ENCODE results near the gene TGFBR2.

Gene TGFBR2

DNA sequence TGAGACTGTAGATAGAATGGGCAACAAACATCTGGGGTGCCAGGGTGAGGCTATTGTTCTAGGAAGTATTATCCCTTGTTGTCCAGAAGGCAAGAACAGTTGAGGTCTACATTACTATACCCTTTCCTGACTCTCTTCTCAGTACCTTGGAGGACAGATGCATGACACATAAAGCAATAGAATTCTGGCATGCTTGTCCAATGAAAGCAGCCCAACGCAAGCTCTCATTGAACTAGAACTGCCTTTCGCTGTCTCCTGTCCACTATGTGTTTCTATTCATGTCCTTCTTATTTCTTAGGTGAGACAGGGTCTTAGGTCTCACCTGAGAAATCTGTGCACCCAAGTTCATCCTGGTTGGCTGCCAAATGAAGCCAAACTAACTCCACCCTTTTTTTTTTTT, 68.6 kb downstream of the TGFBR2 start:
- Histone ChIP-seq H3K27me3 (ENCODE audit: insufficient read depth, low read length) (no peaks in the 10 kb centered on the region), H3K9me3 (ENCODE audit: low read length) (peaks cover 5% of the 10 kb centered on the region), H3K4me3 (ENCODE audit: low read length) (no peak overlapping the region), H3K36me3 (ENCODE audit: insufficient read depth, low read length) (no peaks in the 10 kb centered on the region), H2AFZ (ENCODE audit: low read depth, low read length) (no peak overlapping the region), H3K4me1 (ENCODE audit: insufficient read depth, low read length) (no peaks in the 10 kb centered on the region)

DNA sequence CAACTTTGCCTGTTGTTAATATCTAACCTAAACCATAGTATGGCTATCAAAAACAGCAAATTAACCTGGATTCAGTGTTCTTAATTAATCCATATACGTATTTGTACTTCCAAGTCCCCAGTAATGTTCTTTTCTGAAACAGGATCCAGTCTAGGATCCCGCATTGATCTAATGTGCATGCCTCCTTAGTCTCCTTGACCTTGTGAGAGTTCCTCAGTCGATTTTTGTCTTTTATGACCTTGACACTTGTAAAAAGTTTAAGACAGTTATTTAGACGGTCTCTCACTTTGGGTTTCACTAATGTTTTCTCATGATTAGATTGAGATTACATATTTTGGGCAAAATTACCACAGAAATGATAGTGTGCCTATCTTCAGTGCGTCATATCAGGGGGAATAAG, 69.4 kb downstream of the TGFBR2 start:
- no peaks in the 10 kb centered on the region for H3K27me3 ChIP-seq (ENCODE audit: insufficient read depth, low read length)
- H2AFZ ChIP-seq (ENCODE audit: low read depth, low read length): no peak overlapping the region
- no peaks in the 10 kb centered on the region for H3K36me3 ChIP-seq (ENCODE audit: insufficient read depth, low read length)
- H3K4me3 ChIP-seq (ENCODE audit: low read length): no peak overlapping the region
- peaks cover 5% of the 10 kb centered on the region for H3K9me3 ChIP-seq (ENCODE audit: low read length)
- no peaks in the 10 kb centered on the region for H3K4me1 ChIP-seq (ENCODE audit: insufficient read depth, low read length)

DNA sequence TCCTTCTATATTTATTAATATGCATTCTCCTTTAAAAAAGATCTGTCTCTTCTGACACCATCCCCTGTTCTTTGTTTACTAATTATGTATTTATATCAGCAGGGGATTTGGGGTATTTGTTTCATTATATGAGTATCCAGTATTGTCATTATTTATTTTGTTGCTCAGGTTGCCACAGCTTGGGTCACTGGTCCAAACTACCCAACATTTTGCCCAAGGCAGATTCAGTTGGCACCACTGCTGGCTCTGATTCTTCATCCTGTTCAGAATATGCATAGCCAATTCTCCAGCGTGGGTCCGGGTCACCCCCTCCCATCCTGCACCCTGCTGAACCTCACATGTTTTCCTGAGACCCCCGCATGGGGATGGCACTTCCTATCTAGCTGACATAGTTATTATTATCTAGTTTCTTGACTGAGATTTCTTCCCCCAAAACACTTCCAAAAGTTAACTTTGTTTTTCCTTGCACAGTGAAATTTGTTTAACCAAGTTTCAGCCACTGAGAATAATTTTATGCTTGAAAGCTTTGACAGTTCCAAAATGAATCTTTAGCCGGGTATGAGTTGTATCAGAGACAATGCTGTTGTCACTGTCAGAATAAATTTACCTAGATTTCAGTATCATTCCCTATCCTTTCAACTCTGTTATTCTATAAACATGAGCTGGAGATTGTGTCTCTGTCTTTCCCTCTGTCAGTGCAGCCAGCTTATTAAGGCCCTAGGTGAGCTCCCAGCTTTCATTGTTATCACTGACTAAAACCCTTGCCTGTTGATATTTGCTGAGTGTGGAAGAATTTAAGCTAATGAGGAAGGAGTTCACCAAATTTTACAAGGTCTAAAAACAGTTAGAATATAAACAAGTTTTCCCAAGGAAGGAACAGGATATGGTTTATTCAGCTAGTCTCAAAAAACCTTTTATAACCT, 70.3 kb downstream of the TGFBR2 start:
- Histone ChIP-seq H2AFZ (ENCODE audit: low read depth, low read length) (no peak overlapping the region), H3K36me3 (ENCODE audit: insufficient read depth, low read length) (no peaks in the 10 kb centered on the region), H3K4me3 (ENCODE audit: low read length) (no peak overlapping the region)

DNA sequence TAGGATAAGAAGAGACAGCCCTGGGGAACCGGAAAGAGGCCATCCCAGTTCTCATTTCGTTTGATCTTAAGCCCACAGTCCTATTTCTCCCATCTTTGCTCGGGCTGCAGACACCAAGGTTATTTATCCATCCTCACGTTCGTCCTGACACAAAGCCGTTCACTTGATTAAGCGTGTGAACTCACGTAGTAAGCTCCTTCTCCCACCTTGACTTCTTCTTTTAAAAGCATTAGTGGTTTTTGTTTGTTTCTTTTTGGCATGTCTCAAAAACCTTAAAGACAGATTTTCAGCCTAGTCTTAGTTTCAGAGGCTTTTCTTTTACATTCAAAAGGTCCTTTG, 70.9 kb downstream of the TGFBR2 start:
- Histone ChIP-seq H3K4me1 (ENCODE audit: insufficient read depth, low read length) (no peaks in the 10 kb centered on the region), H3K36me3 (ENCODE audit: insufficient read depth, low read length) (no peaks in the 10 kb centered on the region)

More for the DNA sequence above, 70.3 kb downstream of the TGFBR2 start:
- no peaks in the 10 kb centered on the region for H3K27me3 ChIP-seq (ENCODE audit: insufficient read depth, low read length)
- H3K4me1 ChIP-seq (ENCODE audit: insufficient read depth, low read length): no peaks in the 10 kb centered on the region
- H3K9me3 ChIP-seq (ENCODE audit: low read length): peaks cover 2% of the 10 kb centered on the region

DNA sequence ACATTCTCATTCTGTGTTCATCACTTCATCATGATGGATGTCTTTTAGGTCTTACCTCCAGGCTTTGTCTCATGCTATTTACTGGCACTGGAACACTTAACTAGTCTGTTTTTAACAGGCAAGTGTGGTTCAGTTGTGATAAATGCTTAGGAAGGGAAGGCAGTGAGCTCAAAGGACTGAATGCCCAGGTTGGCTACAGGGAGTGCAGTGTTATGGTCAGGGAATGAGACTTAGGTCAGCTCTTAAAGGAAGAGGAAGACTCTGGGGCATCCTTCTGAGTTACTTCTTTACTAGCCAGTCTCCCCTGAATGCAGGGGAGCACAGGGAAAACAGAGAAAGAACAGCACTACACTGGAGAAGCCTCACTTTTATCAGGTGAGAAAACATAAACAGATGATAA, 72.6 kb downstream of the TGFBR2 start:
- Histone ChIP-seq H2AFZ (ENCODE audit: low read depth, low read length) (no peak overlapping the region), H3K9me3 (ENCODE audit: low read length) (no peaks in the 10 kb centered on the region), H3K4me1 (ENCODE audit: insufficient read depth, low read length) (no peaks in the 10 kb centered on the region), H3K4me3 (ENCODE audit: low read length) (no peak overlapping the region), H3K36me3 (ENCODE audit: insufficient read depth, low read length) (no peaks in the 10 kb centered on the region), H3K27me3 (ENCODE audit: insufficient read depth, low read length) (no peaks in the 10 kb centered on the region)

More for the DNA sequence above, 70.9 kb downstream of the TGFBR2 start:
- H2AFZ ChIP-seq (ENCODE audit: low read depth, low read length): no peak overlapping the region
- no peaks in the 10 kb centered on the region for H3K27me3 ChIP-seq (ENCODE audit: insufficient read depth, low read length)
- no peak overlapping the region for H3K4me3 ChIP-seq (ENCODE audit: low read length)
- no peaks in the 10 kb centered on the region for H3K9me3 ChIP-seq (ENCODE audit: low read length)

DNA sequence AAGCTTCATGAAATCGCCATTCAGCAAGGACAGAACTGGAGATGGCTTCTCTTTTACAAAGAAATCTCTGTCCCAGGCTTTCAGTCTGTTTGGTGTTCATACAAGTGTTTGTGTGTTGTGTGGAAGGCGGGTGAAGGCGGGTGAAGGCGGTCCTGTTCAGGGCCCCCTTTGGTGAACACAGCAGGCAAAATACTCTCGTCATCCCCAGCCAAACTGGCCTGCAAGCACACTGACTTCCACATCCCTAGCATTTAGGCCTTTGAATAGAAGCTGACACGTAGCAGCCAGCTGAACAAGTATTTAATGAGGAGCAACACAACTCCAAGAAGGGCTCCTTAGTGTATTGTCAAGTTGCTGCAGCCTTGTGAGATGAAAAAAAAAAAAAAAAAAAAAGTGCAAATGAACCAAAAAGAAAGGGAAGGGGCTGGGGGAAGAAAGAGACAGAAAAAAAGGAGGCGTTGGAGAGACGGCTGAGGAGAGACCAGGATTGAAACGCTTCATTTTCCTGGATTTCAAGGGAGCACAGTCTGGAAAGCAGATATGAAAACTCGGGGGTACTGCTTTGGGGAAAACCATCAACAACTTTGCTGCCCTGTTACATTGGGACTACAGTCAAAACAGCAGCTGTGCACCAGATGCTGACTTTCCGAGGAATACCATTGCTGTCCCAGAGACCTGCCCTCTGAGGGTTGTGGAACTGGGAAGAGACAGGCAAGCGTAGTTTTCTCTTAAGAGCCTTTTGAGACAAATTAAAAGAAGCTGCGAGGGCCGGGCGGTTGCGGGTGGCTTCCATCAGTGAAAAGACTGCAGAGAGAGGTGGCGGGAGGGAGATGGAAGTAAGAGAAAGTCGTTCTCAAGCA, 74.6 kb downstream of the TGFBR2 start:
- Histone ChIP-seq H3K4me3 (ENCODE audit: low read length) (no peak overlapping the region), H3K9me3 (ENCODE audit: low read length) (no peaks in the 10 kb centered on the region), H3K27me3 (ENCODE audit: insufficient read depth, low read length) (no peaks in the 10 kb centered on the region), H2AFZ (ENCODE audit: low read depth, low read length) (no peak overlapping the region), H3K4me1 (ENCODE audit: insufficient read depth, low read length) (no peaks in the 10 kb centered on the region), H3K36me3 (ENCODE audit: insufficient read depth, low read length) (no peaks in the 10 kb centered on the region)

DNA sequence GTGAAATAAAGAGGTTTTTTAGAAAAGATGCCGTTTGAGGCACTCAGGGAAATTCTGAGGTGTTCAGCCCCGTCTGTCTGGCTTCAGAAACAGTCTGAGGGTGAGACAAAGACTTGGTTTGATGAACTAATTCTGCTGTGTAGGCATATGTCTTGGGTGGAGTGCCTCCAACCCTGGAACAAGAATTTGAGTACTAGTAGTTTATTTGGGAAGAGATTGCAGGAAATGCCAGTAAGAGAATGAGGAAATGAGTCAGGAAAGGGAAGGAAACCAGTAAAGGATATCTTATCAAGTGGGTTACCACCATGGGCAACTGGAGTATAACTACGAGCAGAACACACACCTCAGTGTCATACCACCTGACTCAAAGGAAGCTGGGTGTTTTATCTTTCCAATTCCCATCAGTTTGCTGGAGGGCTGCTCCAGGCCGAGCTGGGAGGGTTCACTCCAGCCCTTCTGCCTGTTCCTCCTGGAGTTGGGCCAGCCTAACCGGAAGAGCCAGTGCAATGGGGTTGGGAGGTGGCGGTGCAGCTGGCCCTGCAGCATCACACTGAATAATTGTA, 75.3 kb downstream of the TGFBR2 start:
- no peaks in the 10 kb centered on the region for H3K27me3 ChIP-seq (ENCODE audit: insufficient read depth, low read length)
- H2AFZ ChIP-seq (ENCODE audit: low read depth, low read length): no peak overlapping the region
- no peaks in the 10 kb centered on the region for H3K4me1 ChIP-seq (ENCODE audit: insufficient read depth, low read length)
- no peaks in the 10 kb centered on the region for H3K9me3 ChIP-seq (ENCODE audit: low read length)
- H3K4me3 ChIP-seq (ENCODE audit: low read length): no peak overlapping the region
- H3K36me3 ChIP-seq (ENCODE audit: insufficient read depth, low read length): no peaks in the 10 kb centered on the region

DNA sequence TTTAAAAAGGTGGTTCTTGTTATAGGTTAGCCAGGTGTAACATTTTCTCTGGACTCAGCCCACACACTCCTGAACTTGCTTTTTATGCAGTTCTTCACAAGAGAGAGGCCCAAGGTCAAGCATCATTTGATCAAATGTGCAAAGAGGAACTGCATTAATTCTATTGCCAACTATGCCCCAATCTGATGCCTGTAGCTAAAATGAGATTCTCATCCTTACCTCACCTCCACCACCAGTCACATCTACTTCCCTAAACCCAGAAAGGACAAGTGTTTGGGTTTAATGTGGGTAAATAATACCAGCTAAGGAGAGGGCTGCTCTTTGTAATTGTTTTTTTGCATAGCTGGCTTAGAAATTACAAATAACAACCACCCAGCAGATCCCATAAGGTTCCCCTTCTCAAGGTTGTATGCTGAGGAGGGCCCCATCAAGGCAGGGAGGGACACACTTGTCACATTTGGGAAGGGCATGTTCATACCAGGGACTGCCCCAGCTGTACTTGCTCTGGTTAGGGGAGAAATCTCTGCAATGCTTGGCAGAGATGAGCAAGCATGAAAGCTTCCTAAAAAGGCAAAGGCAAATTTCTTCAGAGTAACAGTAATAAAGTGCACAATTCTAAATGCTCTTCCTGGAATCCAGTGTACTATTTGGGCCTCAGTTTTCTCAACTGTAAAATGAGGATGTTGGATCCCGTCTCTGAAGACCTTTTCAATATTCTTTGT, 76.2 kb downstream of the TGFBR2 start:
- Histone ChIP-seq H3K27me3 (ENCODE audit: insufficient read depth, low read length) (no peaks in the 10 kb centered on the region), H3K36me3 (ENCODE audit: insufficient read depth, low read length) (no peaks in the 10 kb centered on the region), H3K4me3 (ENCODE audit: low read length) (no peak overlapping the region), H3K9me3 (ENCODE audit: low read length) (no peaks in the 10 kb centered on the region), H3K4me1 (ENCODE audit: insufficient read depth, low read length) (no peaks in the 10 kb centered on the region), H2AFZ (ENCODE audit: low read depth, low read length) (no peak overlapping the region)

DNA sequence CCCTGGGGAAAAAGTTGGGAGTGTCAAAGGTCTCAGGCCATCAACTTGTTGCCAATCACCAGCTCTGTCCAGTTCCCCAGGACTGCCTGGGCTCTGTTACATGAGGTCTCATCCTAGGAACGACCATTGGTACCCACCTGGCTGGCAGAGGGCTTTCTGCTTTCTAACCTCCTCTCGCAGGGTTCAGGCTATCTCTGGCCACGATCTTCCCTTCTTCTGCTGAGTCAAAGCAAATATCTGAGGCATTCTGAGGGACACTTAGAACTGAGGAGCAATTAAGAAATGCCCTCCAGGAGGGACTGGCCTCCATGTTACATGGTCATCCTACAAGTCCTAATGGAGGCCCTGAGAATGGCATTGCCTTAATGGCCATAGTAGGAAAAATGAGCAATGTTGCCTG, 77.4 kb downstream of the TGFBR2 start:
- no peak overlapping the region for H2AFZ ChIP-seq (ENCODE audit: low read depth, low read length)
- no peaks in the 10 kb centered on the region for H3K4me1 ChIP-seq (ENCODE audit: insufficient read depth, low read length)
- H3K4me3 ChIP-seq (ENCODE audit: low read length): no peak overlapping the region
- H3K9me3 ChIP-seq (ENCODE audit: low read length): no peaks in the 10 kb centered on the region
- H3K27me3 ChIP-seq (ENCODE audit: insufficient read depth, low read length): no peaks in the 10 kb centered on the region
- H3K36me3 ChIP-seq (ENCODE audit: insufficient read depth, low read length): no peaks in the 10 kb centered on the region

DNA sequence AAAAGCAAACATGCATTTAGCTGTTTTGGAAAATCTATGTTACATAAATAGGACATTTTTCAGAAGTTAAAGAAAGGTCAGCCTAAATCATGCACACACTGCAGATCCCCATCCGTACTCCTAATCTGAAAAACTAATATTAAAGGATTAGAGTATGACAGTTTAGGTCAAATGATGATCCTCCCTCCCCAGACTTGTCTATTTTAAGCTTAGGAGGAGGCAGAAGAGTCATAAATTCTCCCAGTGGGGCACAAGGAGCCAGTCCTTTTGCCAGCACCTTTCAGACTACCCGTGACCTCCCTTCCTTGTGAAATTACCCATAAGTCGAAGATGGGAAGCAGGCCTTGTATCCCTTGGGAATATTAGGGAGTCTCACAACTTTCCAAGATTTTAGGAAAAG, 78.0 kb downstream of the TGFBR2 start:
- Histone ChIP-seq H3K4me1 (ENCODE audit: insufficient read depth, low read length) (no peaks in the 10 kb centered on the region), H3K27me3 (ENCODE audit: insufficient read depth, low read length) (no peaks in the 10 kb centered on the region), H3K4me3 (ENCODE audit: low read length) (no peak overlapping the region), H3K36me3 (ENCODE audit: insufficient read depth, low read length) (no peaks in the 10 kb centered on the region), H2AFZ (ENCODE audit: low read depth, low read length) (no peak overlapping the region), H3K9me3 (ENCODE audit: low read length) (no peaks in the 10 kb centered on the region)

DNA sequence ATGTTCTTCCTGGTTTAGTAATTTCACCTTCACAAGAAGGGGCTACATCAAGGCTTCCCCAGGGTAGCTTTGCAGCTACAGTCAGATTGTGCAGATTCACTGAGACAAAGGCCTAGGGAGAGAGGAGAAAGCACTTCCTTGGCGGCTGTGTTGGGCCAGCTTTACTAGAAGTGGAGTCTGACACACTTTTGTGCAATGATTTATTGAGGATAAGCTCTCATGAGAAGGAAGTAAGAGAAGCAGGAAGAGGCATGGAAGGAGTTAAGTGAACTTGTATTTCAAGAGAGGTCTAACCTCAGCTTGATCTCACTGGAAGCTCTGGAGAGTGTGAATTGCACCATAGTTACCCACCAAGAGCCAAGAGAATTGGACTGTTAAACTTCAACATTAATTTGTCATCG, 78.9 kb downstream of the TGFBR2 start:
- Histone ChIP-seq H3K27me3 (ENCODE audit: insufficient read depth, low read length) (no peaks in the 10 kb centered on the region), H2AFZ (ENCODE audit: low read depth, low read length) (no peak overlapping the region), H3K4me1 (ENCODE audit: insufficient read depth, low read length) (no peaks in the 10 kb centered on the region), H3K4me3 (ENCODE audit: low read length) (no peak overlapping the region), H3K36me3 (ENCODE audit: insufficient read depth, low read length) (no peaks in the 10 kb centered on the region), H3K9me3 (ENCODE audit: low read length) (no peaks in the 10 kb centered on the region)

DNA sequence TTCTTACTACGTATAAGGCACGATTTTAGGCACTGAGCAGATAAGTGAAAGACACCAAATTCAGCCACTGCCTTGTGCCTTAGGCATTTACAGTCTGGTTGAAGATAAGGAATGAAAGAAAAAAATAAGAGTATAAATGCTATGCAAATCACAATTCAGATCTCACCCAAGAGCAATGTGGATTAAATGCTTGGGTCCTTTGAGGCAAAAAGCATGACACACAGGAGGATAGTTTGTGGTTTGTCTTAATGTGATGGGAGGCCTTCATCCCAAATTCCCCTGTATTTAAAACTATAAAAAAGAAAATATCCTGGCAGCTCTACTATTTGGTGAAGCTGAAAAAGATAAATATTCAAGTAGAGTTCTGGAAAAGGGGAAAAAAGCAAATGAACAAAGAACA, 79.8 kb downstream of the TGFBR2 start:
- H3K9me3 ChIP-seq (ENCODE audit: low read length): no peaks in the 10 kb centered on the region
- H3K27me3 ChIP-seq (ENCODE audit: insufficient read depth, low read length): no peaks in the 10 kb centered on the region
- H3K36me3 ChIP-seq (ENCODE audit: insufficient read depth, low read length): no peaks in the 10 kb centered on the region
- H3K4me1 ChIP-seq (ENCODE audit: insufficient read depth, low read length): no peaks in the 10 kb centered on the region
- H3K4me3 ChIP-seq (ENCODE audit: low read length): no peak overlapping the region
- H2AFZ ChIP-seq (ENCODE audit: low read depth, low read length): no peak overlapping the region

DNA sequence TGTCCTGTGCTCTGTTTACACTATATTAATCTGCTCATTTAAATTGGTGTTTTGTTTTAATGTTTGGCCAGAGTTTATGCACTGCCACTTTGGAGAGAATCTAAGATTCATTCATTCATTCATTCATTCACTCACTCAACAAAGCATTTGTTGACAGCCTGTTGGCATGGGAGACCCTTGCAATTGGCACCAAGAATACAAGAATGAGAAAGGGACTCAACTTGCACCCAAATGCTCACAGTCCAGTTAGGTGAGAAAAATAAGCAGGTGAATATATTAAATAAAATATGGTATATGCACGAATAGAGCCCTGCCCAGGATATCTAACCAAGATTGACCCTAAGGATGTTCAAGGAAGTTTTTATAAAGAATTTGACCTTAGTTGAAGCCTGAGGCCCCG, 80.4 kb downstream of the TGFBR2 start:
- Histone ChIP-seq H2AFZ (ENCODE audit: low read depth, low read length) (no peak overlapping the region), H3K4me3 (ENCODE audit: low read length) (no peak overlapping the region), H3K27me3 (ENCODE audit: insufficient read depth, low read length) (no peaks in the 10 kb centered on the region), H3K36me3 (ENCODE audit: insufficient read depth, low read length) (no peaks in the 10 kb centered on the region), H3K9me3 (ENCODE audit: low read length) (no peaks in the 10 kb centered on the region), H3K4me1 (ENCODE audit: insufficient read depth, low read length) (no peaks in the 10 kb centered on the region)
